ENCODE measurements around the gene HTRA1. TPM values are rescaled to one million over a fixed set of nuclear protein-coding genes. Genes with fewer than 3 reads are reported as not detected.

HTRA1 gene
- total and polyA plus RNA-seq, 10 of the 15 experiments (the other 5 are each of a cell fraction or from before 2014, with no cell fraction given), result 0.13 TPM; not detected in 9

DNA sequence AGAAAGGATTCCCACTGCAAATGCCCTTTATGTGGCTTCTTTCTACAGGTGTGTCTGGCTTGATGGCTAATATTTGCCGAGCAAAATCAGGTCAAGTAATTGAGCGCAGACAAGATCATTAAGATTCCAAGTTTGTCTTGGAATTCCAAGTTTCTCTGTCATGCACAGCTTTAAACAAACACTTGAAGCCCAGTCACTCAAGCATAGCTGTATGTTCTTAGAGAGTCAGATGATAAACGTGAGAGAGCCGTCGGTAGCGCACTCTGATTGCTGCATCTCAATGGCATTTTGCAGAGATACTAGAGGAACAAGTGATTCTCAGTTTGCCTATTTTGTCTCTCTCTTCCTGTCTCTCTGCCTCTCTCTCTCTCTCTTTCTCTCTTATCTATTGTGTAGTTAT is 99.9 kb downstream of the HTRA1 start:
- no TSS peak for BruUV-seq (replicated peaks)
- FAIRE-seq (no peak), ATAC-seq (no peak), DNase-seq (ENCODE audit: low read depth, low spot score) (no peak)
- RAD21 ChIA-PET (ENCODE audit: unreplicated experiment), result no interaction called here
- H2AFZ ChIP-seq (ENCODE audit: control insufficient read depth, low read depth, low read length), result no peak overlapping the region
- WGBS (ENCODE audit: insufficient coverage, insufficient replicate concordance, low lambda C conversion rate, missing lambda C conversion rate), result 51% methylated on average over 6 of the region's 6 CpGs
- in situ Hi-C loops (cut with MboI) (no loop called here), intact Hi-C loops (cut with micrococcal nuclease; ENCODE audit: unreplicated experiment) (loop anchor here (10.0 kb wide), 1 partner anchor 126 kb away; no protein-coding TSS in a partner anchor)
- H3K79me2 ChIP-seq (ENCODE audit: control insufficient read depth, insufficient read depth, low read length), result no peaks in the 10 kb centered on the region
- CTCF ChIA-PET, result no interaction called here
- no peak overlapping the region for H3K27ac ChIP-seq (ENCODE audit: control insufficient read depth, insufficient read depth)
- H3K9ac ChIP-seq (ENCODE audit: control insufficient read depth, insufficient read depth, low read length), result no peak overlapping the region
- peaks cover 0 to 2% of the 10 kb centered on the region in 2 experiments; a peak in 2 of 4 replicates for H3K27me3 ChIP-seq (replicated peaks in 1 of 2; ENCODE audit: control insufficient read depth in 2 of 2, insufficient read depth in 2 of 2, low read length in 1 of 2)
- SMC1A ChIA-PET (ENCODE audit: uncharacterized antibody, unreplicated experiment), result no interaction called here
- no peak overlapping the region for H3K4me3 ChIP-seq
- TF ChIP-seq SP1 (IDR thresholded peaks at IDR 0.05; ENCODE audit: low read depth, low read length) (no peak), EED (IDR thresholded peaks at IDR 0.05; ENCODE audit: low read depth) (no peak), ZNF207 (IDR thresholded peaks at IDR 0.05; ENCODE audit: borderline replicate concordance) (no peak), DPF2 (IDR thresholded peaks at IDR 0.05) (no peak), CHD1 (IDR thresholded peaks at IDR 0.05; ENCODE audit: low read depth, low read length) (no peak), JUND (IDR thresholded peaks at IDR 0.05; ENCODE audit: low read depth, low read length) (no peak), HCFC1 (IDR thresholded peaks at IDR 0.05; ENCODE audit: low read length) (no peak), STAT1 (conservative IDR thresholded peaks at IDR 0.05) (no peak), HDGF (IDR thresholded peaks at IDR 0.05) (no peak), TAF1 (IDR thresholded peaks at IDR 0.05; ENCODE audit: borderline replicate concordance, low read depth, low read length) (no peak), BHLHE40 (IDR thresholded peaks at IDR 0.05; ENCODE audit: borderline replicate concordance in 1 of 2, low read depth in 2 of 2, low read length in 1 of 2) (no peak), CHD2 (IDR thresholded peaks at IDR 0.05; ENCODE audit: borderline replicate concordance, low read depth, low read length) (no peak), JUNB (IDR thresholded peaks at IDR 0.05) (no peak), NR2F1 (conservative IDR thresholded peaks at IDR 0.05) (no peak)
- TF ChIP-seq, protein P1, sequence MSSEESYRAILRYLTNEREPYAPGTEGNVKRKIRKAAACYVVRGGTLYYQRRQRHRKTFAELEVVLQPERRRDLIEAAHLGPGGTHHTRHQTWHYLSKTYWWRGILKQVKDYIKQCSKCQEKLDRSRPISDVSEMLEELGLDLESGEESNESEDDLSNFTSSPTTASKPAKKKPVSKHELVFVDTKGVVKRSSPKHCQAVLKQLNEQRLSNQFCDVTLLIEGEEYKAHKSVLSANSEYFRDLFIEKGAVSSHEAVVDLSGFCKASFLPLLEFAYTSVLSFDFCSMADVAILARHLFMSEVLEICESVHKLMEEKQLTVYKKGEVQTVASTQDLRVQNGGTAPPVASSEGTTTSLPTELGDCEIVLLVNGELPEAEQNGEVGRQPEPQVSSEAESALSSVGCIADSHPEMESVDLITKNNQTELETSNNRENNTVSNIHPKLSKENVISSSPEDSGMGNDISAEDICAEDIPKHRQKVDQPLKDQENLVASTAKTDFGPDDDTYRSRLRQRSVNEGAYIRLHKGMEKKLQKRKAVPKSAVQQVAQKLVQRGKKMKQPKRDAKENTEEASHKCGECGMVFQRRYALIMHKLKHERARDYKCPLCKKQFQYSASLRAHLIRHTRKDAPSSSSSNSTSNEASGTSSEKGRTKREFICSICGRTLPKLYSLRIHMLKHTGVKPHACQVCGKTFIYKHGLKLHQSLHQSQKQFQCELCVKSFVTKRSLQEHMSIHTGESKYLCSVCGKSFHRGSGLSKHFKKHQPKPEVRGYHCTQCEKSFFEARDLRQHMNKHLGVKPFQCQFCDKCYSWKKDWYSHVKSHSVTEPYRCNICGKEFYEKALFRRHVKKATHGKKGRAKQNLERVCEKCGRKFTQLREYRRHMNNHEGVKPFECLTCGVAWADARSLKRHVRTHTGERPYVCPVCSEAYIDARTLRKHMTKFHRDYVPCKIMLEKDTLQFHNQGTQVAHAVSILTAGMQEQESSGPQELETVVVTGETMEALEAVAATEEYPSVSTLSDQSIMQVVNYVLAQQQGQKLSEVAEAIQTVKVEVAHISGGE (CRISPR knock-in tag; IDR thresholded peaks at IDR 0.05), result no peak
- no peaks in the 10 kb centered on the region for H3K4me1 ChIP-seq (ENCODE audit: control insufficient read depth, insufficient read depth, low read length)
- no peaks in the 10 kb centered on the region for H3K9me3 ChIP-seq (replicated peaks; ENCODE audit: control insufficient read depth, insufficient read depth, low read length)
- no peak overlapping the region for H3K4me2 ChIP-seq (ENCODE audit: control insufficient read depth, insufficient read depth)
- no peaks in the 10 kb centered on the region for H3K36me3 ChIP-seq (ENCODE audit: control insufficient read depth in 2 of 2, insufficient read depth in 2 of 2, low read length in 1 of 2)
- H4K20me1 ChIP-seq (ENCODE audit: control insufficient read depth, insufficient read depth), result no peaks in the 10 kb centered on the region; the same call in 1 of the 2 replicates
- POLR2A ChIA-PET, result no interaction called here

Data from GM12878 (cell line).